HG02678 (cell line): ENCODE results near the gene GAS7.

Source experiments
- ATAC-seq: cut with Tn5 transposase; IDR thresholded peaks from one replicate; pipeline ENCODE4 v1.9.1; 2021; ENCODE audit warnings: mild to moderate bottlenecking, moderate library complexity; ENCODE audit not compliant: unreplicated experiment

Gene GAS7

DNA sequence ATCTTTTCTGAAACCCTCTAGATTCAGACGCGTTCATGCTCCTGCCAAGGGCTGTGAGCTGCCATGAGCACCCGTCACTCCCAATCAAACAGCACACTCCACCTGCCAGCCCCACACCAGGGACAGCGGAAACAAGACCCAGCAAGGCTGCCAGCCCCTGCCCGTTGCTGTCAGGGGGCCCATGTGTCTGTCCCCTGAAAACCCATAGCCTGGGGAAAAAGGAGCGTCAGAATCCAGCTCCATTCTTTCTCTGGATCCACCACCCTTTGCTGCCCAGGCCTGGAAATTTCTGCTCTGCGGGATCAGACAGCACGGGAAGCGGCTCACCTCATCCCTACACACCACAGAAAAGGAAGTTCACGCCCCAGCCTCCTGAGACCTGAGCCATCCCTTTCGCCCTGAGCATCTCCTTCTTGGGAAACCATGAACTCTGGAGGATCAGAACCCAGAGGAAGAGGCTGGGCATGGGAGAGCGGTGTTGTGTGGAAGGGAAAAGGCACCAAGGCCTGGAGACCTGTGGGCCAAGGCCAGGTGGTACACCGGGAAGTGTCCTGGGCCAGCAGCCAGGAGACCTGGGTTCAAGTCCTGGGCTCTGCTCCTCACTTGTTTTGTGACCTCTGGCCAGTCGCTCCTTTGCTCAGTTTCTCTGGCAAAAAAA is 241.8 kb downstream of the GAS7 start:
- ATAC-seq: no peak

DNA sequence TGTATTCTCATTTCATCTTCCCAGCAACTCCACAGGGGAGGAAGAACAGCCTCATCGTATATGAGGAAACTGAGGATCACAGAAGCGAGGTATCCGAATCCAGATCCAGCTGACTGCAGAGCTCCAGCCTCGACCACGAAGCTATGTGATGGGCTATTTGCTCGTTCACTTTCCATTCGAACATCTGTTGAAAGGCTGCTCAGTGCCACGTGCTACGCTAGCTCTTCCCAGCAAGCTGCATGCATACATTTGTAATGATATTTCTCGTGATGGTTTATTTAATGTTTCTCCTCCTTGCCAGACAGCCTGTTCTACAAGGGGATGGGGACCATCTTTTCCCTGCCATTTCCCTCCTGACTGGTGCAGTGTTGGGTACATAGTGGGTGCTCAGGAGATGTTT is 244.9 kb downstream of the GAS7 start:
- no peak for ATAC-seq

DNA sequence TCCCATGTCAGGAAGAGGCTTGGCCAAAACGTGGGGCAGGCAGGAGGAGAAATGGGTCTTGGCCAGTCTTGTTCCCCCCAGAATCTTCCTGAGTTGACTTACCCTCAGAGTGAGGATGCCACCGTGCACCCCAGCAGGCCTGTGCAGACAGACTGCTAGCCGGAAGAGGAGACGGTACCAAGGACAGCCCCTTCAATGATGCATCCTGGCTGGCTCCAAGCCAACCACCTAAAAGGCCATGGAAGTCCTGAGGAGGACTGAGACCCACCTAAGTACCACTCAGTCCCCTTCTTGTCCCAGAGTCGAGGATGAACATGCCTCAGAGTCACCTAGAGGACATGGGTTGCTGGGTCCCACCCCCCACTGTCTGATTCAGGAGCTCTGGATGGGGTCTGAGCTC is 246.6 kb downstream of the GAS7 start:
- ATAC-seq: no peak

DNA sequence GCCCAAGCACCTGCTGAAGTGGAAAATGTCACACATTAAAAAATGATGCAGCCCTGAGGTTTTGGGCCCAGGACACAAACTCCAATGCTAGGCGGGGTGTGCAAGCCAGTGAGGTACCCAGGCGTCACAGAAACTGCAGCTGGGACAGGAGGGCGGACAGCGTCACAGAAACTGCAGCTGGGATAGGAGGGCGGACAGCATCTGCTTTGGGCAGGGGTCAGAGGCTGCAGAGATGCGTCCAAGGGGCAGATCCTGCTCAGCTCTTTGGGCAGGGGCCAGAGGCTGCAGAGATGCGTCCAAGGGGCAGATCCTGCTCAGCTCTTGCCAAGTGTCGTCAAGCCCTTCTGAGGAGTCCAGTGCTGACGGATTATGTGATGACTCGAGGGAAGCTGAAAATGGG is 249.5 kb downstream of the GAS7 start:
- ATAC-seq: no peak

DNA sequence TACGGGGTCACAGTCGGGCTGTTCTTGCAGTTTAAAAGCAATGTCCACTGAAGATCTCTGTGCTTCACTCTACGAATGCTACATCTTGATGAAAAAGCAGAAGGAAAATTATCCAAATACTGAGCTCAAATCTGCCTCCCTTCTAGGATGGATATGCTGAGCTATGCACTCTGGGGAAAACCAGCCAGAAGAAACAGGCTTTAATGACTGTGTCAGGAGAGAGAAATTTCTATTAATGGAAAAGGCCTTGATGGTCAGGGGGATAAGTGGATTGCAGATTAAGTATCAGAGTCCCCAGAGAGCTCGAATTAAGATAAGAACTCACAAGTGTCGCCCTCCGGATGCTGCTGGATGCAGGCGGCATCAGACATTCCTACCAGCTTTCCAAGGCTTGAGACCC is 253.7 kb downstream of the GAS7 start:
- ATAC-seq: no peak

DNA sequence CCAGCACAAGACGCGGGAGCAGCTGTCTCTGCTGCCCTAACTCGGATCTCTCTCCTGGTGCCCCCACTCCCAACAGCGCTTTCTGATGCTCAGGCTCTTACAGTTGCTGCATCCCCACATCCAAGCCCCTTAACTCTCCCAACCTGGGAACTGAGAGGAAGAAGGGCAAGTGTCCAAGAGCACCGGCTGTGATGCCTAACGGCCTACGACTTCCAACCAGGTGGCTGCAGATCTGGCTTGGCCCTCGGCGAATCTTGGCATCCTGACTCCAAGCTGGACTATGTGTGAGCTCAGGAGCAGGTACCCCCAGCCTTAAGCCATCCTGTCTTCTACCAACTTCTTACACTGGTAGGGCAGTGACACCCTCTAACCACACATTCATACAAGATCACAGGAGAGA is 255.1 kb downstream of the GAS7 start:
- ATAC-seq: no peak

DNA sequence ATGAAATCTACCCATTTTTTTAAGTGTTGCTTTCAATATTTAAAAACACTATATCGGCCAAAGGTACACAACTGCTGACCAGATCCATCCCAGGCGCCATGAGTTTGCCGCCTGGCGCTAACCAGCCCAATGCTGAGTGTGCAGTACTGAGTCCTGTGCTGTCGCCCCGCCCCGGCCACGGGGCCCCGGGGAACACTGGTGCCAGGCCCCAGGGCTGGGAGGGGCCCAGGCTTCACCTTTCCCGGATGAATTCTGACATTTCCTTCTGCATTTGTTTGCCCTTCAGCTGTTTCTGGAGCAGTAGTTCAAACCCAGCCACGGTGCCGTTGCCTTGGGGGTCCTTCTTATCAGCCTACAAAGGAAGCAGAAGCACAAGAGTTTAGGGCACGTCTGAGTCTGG is 255.5 kb downstream of the GAS7 start:
- ATAC-seq: no peak

DNA sequence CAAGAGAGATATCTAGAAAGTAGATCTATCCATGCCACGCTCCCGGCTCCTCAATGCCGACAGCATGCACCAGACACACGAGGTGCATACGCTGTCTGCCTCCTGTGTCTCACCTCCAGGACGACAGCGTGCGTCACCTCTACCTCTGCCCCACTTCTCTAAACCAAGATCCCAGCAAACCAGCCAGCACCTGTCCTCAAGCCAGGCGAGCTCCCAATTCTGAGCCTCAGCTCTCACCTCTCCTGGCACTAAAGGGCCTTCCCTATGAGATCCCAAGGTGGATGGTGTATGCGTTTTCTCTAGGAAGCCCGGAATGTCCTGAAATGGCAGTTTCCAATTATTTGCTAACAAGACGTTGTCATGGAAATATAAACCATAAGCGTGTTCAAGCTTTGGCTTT is 257.1 kb downstream of the GAS7 start:
- no peak for ATAC-seq

- no peak for ATAC-seq
Measured at GRCh38 chr17:9940841-9941240, 257.6 kb downstream of the GAS7 start.

DNA sequence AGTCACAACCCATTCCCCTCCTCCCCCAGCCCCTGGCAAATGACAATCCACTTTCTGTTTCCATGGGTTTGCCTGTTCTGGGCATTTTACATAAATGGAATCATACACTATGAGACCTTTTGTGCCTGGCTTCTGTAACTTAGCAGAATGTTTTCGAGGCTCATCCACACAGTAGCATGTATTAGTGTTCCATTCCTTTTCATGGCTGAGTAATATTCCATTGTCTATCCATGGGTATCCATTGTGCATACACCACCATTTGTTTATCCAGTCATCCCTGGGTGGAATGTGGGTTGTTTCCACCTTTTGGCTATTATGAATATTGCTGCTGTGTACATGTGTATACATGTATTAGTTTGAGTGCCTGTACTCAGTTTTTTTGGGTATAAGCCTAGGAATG is 259.6 kb downstream of the GAS7 start:
- ATAC-seq: no peak

- ATAC-seq: no peak
Measured at GRCh38 chr17:9937901-9938300, 260.5 kb downstream of the GAS7 start.

DNA sequence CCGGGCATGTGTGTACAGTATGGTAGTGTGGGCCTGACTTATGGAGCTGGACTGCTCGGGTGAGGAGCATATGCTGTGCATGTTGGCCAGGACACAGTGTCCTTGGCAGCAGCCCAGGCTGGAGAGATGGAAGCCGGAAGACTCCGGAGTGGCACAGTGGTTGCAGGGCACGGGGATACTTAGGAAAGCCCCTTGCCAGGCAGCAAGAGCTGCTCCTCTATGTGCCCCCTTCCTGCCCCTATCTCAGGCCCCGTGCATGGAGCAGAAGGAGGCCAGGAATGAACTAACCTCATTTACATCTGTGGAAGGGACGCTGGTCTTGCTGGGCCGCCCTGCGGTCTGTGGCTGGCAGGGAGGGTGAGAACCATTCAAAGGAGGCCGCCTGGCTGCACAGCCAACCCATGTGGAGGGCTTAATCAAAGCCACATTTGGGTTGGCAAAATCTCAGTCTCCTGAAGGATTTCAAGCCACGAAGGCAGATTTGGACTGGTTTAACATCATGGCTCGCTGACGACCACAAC is 261.1 kb downstream of the GAS7 start:
- ATAC-seq: no peak

- ATAC-seq: no peak
Measured at GRCh38 chr17:9936095-9936494, 262.3 kb downstream of the GAS7 start.

- ATAC-seq: no peak
Measured at GRCh38 chr17:9935408-9935807, 263.0 kb downstream of the GAS7 start.

DNA sequence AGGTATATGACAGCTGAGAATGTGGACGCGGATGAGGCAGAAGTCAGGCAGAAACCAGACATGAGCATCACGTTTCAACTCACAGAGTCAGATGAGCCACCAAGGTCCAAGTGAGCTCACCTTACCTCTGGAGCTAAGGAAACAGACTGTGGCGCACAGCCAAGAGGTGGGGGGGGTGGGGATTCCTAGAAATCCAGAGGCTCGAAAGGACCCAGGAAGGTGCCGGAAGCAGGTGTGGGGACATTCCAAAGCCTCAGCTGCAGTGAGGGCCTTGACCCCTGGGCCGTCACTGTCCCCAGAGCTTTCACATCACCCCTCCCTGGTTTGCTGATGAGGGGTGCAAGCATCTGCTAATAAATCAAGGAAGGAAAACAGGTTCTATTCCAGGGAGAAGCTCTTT is 264.1 kb downstream of the GAS7 start:
- no peak for ATAC-seq

DNA sequence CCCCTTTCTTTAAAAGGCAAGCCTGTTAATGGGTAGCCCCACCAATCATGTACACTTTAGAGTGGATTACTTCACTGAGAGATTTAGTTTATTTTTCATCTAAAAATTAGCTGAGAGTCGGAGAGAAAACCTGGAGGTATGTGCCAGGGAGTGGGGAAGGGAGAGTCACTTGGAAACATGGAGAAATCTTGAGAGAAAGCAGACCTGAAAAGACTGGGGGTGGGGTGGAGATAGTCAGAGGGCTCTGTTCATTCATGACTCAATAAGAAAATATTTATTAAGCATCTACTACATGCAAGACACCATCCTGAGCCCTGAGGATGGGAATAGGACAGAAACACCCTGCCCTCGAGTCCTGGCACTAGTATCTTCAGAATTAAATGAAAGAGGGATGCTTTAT is 265.9 kb downstream of the GAS7 start:
- no peak for ATAC-seq

DNA sequence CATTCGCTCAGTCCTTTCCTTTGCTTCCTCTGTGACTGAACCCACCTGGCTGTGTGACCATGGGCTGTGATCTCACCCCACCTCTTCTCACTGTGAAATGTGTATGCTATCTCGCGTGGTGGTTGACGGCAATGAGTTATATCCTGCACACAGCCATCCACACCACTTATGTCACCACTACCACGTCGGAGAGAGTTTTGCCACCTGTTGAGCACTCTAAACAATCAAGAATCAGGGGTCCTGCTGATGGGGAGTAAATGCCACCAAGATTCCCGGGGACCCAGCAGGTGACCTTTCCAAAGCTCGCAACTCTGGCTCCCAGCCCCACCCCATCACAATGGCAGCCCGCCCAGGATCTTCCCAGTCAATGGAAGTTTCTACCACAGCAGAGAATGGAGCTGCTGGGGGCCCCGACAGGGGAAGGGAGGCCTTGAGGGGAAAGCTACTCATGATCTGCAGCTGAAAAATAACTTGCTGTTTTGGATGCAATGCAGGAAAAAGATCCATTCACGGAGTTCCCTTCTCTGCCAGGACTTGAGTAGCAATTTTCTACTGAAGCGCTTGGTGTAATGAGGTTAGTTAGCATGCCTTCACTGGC is 267.2 kb downstream of the GAS7 start:
- no peak for ATAC-seq

GRCh38 chr17:9929871-9930270 is 268.5 kb downstream of the GAS7 start:
- no peak for ATAC-seq

DNA sequence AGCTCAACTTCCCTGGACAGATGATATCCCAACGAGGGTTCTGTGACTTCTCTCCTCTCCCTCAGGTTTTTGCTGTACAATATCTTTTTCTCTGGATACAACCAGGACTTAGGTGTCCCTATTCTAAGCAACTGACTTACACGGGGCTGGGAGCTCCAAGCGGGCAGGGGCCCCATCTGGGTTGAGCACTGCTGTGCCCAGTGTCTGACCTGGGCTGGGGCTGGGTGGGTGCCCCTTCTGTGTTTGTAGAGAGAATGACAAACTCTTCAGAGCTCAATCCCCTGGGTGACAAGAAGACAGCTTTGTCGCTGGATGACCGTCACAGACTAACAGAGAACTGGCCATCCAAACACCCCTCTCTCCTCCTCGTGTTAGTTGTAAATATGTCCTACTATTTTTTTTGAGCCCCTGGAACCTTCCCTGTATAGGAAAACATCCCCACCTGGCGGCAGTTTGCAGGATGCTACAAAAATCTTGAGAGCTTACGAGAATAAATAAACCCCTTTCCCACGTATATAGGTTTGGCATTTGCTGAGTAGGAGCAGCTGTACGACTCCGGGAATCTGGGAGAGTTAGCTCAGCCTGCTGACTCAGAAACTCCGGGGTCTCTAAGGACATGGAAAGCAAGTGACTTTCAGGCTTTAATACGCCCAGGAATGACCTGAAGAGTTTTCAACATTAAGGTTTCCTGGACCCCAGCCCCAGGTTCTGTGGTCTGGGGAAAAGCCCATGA is 269.6 kb downstream of the GAS7 start:
- ATAC-seq: no peak

DNA sequence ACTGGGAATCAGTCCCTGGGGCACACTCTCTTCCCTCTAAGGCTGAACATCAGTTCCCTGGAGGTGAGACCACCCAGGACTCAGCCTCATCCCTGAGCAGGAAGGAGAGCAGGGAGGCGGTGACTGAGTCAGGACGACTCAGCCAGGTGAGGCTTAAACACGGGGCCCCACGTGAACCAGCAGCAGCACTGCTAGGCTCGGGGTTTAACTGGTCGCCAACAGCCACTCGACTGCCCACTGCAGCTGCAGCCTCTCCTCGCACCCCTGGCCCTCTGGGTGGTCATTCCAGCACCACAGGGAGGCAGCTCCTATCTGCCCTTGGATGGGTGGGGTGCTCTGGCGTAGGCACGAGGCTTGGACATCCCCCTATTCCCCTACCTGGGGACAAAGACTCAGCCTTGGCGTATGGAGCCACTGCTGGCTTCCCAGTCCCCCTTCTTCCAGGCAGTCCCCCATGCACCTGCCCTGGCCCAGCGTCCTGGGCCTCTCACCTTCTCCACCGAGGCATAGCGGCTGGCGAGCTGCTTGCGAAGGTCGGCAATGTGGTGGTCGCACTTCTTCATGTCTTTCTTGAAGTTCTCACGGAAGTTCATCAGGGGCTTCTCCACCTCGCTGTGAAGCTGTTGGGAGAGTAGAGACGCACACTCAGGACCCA is 272.1 kb downstream of the GAS7 start:
- ATAC-seq: no peak

DNA sequence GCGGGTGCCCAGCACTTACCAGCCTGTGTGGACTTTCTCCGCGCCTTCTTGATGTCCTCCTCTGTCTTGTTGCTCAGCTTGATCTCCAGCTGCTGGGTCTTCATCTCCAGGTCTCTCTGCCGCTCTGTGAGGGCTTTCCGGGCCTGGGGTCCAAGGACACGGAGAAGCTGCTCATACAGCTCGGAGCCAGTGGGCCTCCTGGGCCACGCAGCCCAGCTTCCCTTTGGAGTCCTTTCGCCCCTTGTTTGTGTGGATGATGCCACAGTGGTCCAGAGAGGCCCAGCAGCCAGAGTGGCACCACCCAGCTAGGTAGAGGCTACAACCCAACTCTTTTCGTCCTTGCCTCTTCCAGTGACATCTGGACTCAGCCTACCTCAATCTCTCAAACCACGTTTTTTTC is 272.9 kb downstream of the GAS7 start:
- no peak for ATAC-seq

GRCh38 chr17:9924735-9925191 is 273.6 kb downstream of the GAS7 start:
- ATAC-seq: peak; percentile 66
